HG03457 (cell line): Measurements from ENCODE around the gene MAN1A1.

Source experiments
- ATAC-seq: cut with Tn5 transposase; IDR thresholded peaks from one replicate; pipeline ENCODE4 v1.9.1; 2021; ENCODE audit warnings: moderate number of reproducible peaks; ENCODE audit not compliant: unreplicated experiment

The MAN1A1 gene

GRCh38 chr6:119240257-119241110 lies 109.1 kb downstream of the MAN1A1 start:
- ATAC-seq, result peak; percentile 34

GRCh38 chr6:119237177-119237715 lies 112.3 kb downstream of the MAN1A1 start:
- no peak for ATAC-seq

GRCh38 chr6:119234941-119235340 lies 114.6 kb downstream of the MAN1A1 start:
- ATAC-seq, result no peak

- ATAC-seq, result no peak
Observed at GRCh38 chr6:119234457-119234856, 115.1 kb downstream of the MAN1A1 start.

- no peak for ATAC-seq
Observed at GRCh38 chr6:119233312-119233984, 116.1 kb downstream of the MAN1A1 start.

GRCh38 chr6:119231394-119231793 lies 118.2 kb downstream of the MAN1A1 start:
- no peak for ATAC-seq

- ATAC-seq, result no peak
Observed at GRCh38 chr6:119230160-119230559, 119.4 kb downstream of the MAN1A1 start.

GRCh38 chr6:119227377-119227776 lies 122.2 kb downstream of the MAN1A1 start:
- ATAC-seq, result no peak

GRCh38 chr6:119226089-119226488 lies 123.5 kb downstream of the MAN1A1 start:
- no peak for ATAC-seq

GRCh38 chr6:119224095-119224701 lies 125.4 kb downstream of the MAN1A1 start:
- no peak for ATAC-seq

GRCh38 chr6:119220452-119220851 lies 129.1 kb downstream of the MAN1A1 start:
- no peak for ATAC-seq

GRCh38 chr6:119218548-119218947 lies 131.0 kb downstream of the MAN1A1 start:
- ATAC-seq, result no peak

- no peak for ATAC-seq
Observed at GRCh38 chr6:119215885-119216590, 133.5 kb downstream of the MAN1A1 start.

GRCh38 chr6:119215309-119215708 lies 134.3 kb downstream of the MAN1A1 start:
- ATAC-seq, result no peak

- ATAC-seq, result no peak
Observed at GRCh38 chr6:119210596-119210995, 139.0 kb downstream of the MAN1A1 start.

- ATAC-seq, result no peak
Observed at GRCh38 chr6:119209452-119210205, 139.9 kb downstream of the MAN1A1 start.

GRCh38 chr6:119207971-119208725 lies 141.4 kb downstream of the MAN1A1 start:
- no peak for ATAC-seq

GRCh38 chr6:119207327-119207726 lies 142.2 kb downstream of the MAN1A1 start:
- no peak for ATAC-seq

- peak; percentile 86 for ATAC-seq
Observed at GRCh38 chr6:119205911-119206618, 143.5 kb downstream of the MAN1A1 start.
